ENCODE data around the gene ZC3H10. TPM values are rescaled to one million over a fixed set of nuclear protein-coding genes. Genes with fewer than 3 reads are reported as not detected.

ZC3H10 gene
- total RNA-seq, 1 experiment from 2014 or later = 4.4 TPM

DNA sequence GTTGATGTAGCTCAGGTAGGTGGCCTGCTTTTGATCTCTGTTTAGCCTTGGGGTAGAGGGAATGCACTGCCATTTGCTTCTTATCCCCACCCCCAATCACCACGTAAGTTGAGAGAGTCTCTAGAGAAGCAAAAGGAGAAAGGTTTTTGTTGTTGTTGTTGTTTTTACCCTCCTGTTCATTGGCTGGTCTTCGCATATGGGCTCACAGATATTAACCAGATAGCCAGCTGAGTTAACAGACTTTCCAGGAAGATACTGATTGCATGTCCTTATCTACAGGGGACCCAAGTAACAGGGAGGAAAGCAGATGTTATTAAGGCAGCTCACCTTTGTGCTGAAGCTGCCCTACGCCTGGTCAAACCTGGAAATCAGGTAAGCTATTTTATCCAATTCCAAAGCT lies 10.8 kb upstream of the ZC3H10 start:
- 0 out of 2 replicates have a peak overlapping the region, but pooled peaks have one; percentile 3 for H3K4me3 ChIP-seq
- H3F3A ChIP-seq (ENCODE audit: insufficient read depth, low read depth) = peaks cover 77% of the 10 kb centered on the region
- no peak overlapping the region for H3K4me2 ChIP-seq
- H3K36me3 ChIP-seq (ENCODE audit: low read depth) = peaks cover 46% of the 10 kb centered on the region
- no peaks in the 10 kb centered on the region for H3K9me2 ChIP-seq (ENCODE audit: insufficient read depth)
- BruUV-seq (replicated peaks) = no TSS peak
- peaks cover 43% of the 10 kb centered on the region for H3K79me2 ChIP-seq (ENCODE audit: low read depth)
- H3K27ac ChIP-seq = no peak overlapping the region
- no peaks in the 10 kb centered on the region for H3K9me3 ChIP-seq (ENCODE audit: insufficient read depth, low read depth)
- TF ChIP-seq, protein P1, sequence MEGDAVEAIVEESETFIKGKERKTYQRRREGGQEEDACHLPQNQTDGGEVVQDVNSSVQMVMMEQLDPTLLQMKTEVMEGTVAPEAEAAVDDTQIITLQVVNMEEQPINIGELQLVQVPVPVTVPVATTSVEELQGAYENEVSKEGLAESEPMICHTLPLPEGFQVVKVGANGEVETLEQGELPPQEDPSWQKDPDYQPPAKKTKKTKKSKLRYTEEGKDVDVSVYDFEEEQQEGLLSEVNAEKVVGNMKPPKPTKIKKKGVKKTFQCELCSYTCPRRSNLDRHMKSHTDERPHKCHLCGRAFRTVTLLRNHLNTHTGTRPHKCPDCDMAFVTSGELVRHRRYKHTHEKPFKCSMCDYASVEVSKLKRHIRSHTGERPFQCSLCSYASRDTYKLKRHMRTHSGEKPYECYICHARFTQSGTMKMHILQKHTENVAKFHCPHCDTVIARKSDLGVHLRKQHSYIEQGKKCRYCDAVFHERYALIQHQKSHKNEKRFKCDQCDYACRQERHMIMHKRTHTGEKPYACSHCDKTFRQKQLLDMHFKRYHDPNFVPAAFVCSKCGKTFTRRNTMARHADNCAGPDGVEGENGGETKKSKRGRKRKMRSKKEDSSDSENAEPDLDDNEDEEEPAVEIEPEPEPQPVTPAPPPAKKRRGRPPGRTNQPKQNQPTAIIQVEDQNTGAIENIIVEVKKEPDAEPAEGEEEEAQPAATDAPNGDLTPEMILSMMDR (conservative IDR thresholded peaks at IDR 0.05) = no peak
- no peak for TF ChIP-seq EZH2 (IDR thresholded peaks at IDR 0.05; ENCODE audit: low read depth)
- no peak for DNase-seq
- POLR2A ChIA-PET (ENCODE audit: unreplicated experiment) = interaction anchor here (0.6 kb wide), 2 partner anchors 12 to 115 kb away, joined by 3 to 4 read pairs; no protein-coding TSS in a partner anchor
- CTCF ChIA-PET = interaction anchor here (0.5 kb wide), 1 partner anchor 188 kb away, joined by 4 read pairs; no protein-coding TSS in a partner anchor
- H4K20me1 ChIP-seq (ENCODE audit: insufficient read depth) = peaks cover 15% of the 10 kb centered on the region
- no peak overlapping the region for H2AFZ ChIP-seq
- H3K4me1 ChIP-seq (replicated peaks; ENCODE audit: insufficient read depth) = peaks cover 25% of the 10 kb centered on the region
- H3K27me3 ChIP-seq (ENCODE audit: insufficient read depth, low read depth) = no peaks in the 10 kb centered on the region
- intact Hi-C loops (cut with micrococcal nuclease; ENCODE audit: unreplicated experiment) = loop anchor here (2.0 kb wide), 1 partner anchor 60 kb away; no protein-coding TSS in a partner anchor

DNA sequence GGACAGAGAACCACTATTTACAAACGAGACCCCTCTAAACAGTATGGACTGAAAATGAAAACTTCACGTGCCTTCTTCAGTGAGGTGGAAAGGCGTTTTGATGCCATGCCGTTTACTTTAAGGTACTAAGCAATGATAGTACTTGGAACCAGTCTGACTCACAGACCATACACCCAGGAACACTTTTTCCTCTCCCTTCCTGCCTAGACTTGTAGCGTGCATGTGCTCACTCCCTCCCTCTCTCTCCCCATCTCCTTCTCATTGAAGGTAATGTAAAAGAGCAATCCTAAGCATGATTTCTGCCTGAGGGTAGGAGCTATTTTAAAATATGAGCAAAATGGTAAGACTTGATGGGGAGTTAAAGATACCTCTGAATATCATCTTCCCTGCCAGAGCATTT lies 7.5 kb upstream of the ZC3H10 start:
- BruUV-seq (replicated peaks) = no TSS peak
- CTCF ChIA-PET = no interaction called here
- H3K9me3 ChIP-seq (ENCODE audit: insufficient read depth, low read depth) = no peaks in the 10 kb centered on the region

DNA sequence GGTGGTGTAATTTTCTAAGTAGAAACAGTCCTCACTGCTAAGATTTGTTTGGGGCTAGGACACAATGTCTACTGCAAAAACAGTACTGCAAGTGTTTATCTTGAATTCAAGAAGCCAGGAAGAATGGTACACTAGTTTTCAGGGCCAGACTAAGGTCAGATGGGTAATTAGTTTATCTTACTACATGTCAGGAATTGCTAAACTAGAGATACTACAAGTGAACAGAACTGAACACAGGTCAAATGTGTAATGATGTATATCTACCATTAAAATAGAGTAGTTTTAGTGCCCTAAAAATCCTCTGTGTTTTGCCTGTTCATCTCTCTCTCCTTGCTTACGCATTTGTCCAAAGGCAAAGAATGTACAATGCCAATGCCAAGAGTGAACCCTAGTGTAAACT lies 4.0 kb upstream of the ZC3H10 start:
- H3K9me2 ChIP-seq (ENCODE audit: insufficient read depth) = no peaks in the 10 kb centered on the region
- POLR2A ChIA-PET (ENCODE audit: unreplicated experiment) = no interaction called here
- DNase-seq = no peak

More for the DNA sequence above, 7.5 kb upstream of the ZC3H10 start:
- Histone ChIP-seq H3K36me3 (ENCODE audit: low read depth) (peaks cover 49% of the 10 kb centered on the region), H3K4me3 (no peak overlapping the region), H4K20me1 (ENCODE audit: insufficient read depth) (peaks cover 12% of the 10 kb centered on the region), H3K4me1 (replicated peaks; ENCODE audit: insufficient read depth) (peaks cover 20% of the 10 kb centered on the region), H3K9me2 (ENCODE audit: insufficient read depth) (no peaks in the 10 kb centered on the region), H3K27me3 (ENCODE audit: insufficient read depth, low read depth) (no peaks in the 10 kb centered on the region), H3K4me2 (no peak overlapping the region), H3K27ac (no peak overlapping the region), H3K79me2 (ENCODE audit: low read depth) (peaks cover 31% of the 10 kb centered on the region), H2AFZ (no peak overlapping the region), H3F3A (ENCODE audit: insufficient read depth, low read depth) (peaks cover 87% of the 10 kb centered on the region)
- TF ChIP-seq EZH2 (IDR thresholded peaks at IDR 0.05; ENCODE audit: low read depth) = no peak
- TF ChIP-seq, protein P1 (conservative IDR thresholded peaks at IDR 0.05) = no peak
- no peak for DNase-seq
- intact Hi-C loops (cut with micrococcal nuclease; ENCODE audit: unreplicated experiment) = no loop called here
- POLR2A ChIA-PET (ENCODE audit: unreplicated experiment) = no interaction called here

More for the DNA sequence above, 4.0 kb upstream of the ZC3H10 start:
- Histone ChIP-seq H3K4me2 (no peak overlapping the region), H3K4me3 (no peak overlapping the region), H3K27ac (peak overlapping the region; percentile 28; the same call in 1 of the 2 replicates), H3K4me1 (replicated peaks; ENCODE audit: insufficient read depth) (peaks cover 11% of the 10 kb centered on the region), H3F3A (ENCODE audit: insufficient read depth, low read depth) (peaks cover 83% of the 10 kb centered on the region), H3K9me3 (ENCODE audit: insufficient read depth, low read depth) (no peaks in the 10 kb centered on the region), H4K20me1 (ENCODE audit: insufficient read depth) (no peaks in the 10 kb centered on the region), H2AFZ (no peak overlapping the region), H3K79me2 (ENCODE audit: low read depth) (peaks cover 17% of the 10 kb centered on the region), H3K36me3 (ENCODE audit: low read depth) (peaks cover 27% of the 10 kb centered on the region), H3K27me3 (ENCODE audit: insufficient read depth, low read depth) (no peaks in the 10 kb centered on the region)
- intact Hi-C loops (cut with micrococcal nuclease; ENCODE audit: unreplicated experiment) = no loop called here
- no TSS peak for BruUV-seq (replicated peaks)
- CTCF ChIA-PET = no interaction called here
- TF ChIP-seq, protein P1 (conservative IDR thresholded peaks at IDR 0.05) = no peak
- no peak for TF ChIP-seq EZH2 (IDR thresholded peaks at IDR 0.05; ENCODE audit: low read depth)
